ENCODE results near the gene LAPTM5.
"Not testable (repeated sequence)": the region's sequence is repeated elsewhere in the genome, so short reads cannot be mapped to it uniquely, and the experiment has no call there.

LAPTM5 gene

GRCh38 chr1:30694280-30695175, 63.0 kb downstream of the LAPTM5 start:
- DNase-seq (ENCODE audit: low read depth in 2 of 2) = no peak

GRCh38 chr1:30693822-30694221, 63.8 kb downstream of the LAPTM5 start:
- DNase-seq (ENCODE audit: low read depth in 2 of 2) = no peak

- DNase-seq (ENCODE audit: low read depth in 2 of 2) = no peak
Measured at GRCh38 chr1:30693366-30693765, 64.2 kb downstream of the LAPTM5 start.

GRCh38 chr1:30692948-30693301, 64.6 kb downstream of the LAPTM5 start:
- no peak for DNase-seq (ENCODE audit: low read depth in 2 of 2)

- no peak for DNase-seq (ENCODE audit: low read depth in 2 of 2)
Measured at GRCh38 chr1:30692201-30692947, 65.2 kb downstream of the LAPTM5 start.

DNA sequence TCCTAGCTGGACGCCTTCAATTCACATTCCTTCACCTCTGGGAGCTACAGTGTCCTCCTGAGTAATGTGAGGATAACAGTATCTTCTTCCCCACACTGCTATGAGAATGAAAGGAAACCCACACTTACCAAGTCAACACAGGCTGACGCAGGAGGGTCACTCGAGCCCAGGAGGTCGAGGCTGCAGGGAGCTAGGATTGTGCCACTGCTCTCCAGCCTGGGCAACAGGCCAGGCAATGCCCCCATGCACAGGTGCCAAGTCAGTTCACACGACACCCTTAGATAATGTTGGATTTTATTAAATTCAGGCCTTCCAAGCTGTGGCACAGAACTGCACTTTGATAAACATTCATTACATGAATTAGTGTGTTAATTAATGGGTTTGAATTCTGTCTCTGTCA, 66.1 kb downstream of the LAPTM5 start:
- DNase-seq (ENCODE audit: low read depth in 2 of 2) = no peak

GRCh38 chr1:30689901-30690645, 67.5 kb downstream of the LAPTM5 start:
- no peak for DNase-seq (ENCODE audit: low read depth in 2 of 2)

- DNase-seq (ENCODE audit: low read depth in 2 of 2) = no peak
Measured at GRCh38 chr1:30688920-30689794, 68.4 kb downstream of the LAPTM5 start.

DNA sequence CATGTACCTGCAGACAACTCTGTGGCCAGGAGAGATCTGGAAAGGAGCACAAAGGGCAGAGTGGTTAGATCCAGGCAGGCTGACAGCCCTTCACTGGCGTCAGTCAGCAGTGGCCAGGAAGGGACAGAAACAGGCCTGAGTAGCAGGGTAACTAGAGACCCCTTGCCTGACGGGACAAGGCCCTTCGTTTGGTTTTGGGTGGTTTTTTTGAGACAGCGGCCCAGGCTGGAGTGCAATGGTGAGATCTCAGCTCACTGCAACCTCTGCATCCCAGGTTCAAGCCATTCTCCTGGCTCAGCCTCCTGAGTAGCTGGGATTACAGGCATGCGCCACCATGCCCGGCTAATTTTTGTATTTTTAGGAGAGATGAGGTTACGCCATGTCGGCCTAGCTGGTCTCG, 69.1 kb downstream of the LAPTM5 start:
- not testable (repeated sequence) for DNase-seq (ENCODE audit: low read depth in 2 of 2)

- no peak for DNase-seq (ENCODE audit: low read depth in 2 of 2)
Measured at GRCh38 chr1:30687886-30688285, 69.7 kb downstream of the LAPTM5 start.

GRCh38 chr1:30686236-30686935, 71.2 kb downstream of the LAPTM5 start:
- DNase-seq (ENCODE audit: low read depth in 2 of 2) = no peak

DNA sequence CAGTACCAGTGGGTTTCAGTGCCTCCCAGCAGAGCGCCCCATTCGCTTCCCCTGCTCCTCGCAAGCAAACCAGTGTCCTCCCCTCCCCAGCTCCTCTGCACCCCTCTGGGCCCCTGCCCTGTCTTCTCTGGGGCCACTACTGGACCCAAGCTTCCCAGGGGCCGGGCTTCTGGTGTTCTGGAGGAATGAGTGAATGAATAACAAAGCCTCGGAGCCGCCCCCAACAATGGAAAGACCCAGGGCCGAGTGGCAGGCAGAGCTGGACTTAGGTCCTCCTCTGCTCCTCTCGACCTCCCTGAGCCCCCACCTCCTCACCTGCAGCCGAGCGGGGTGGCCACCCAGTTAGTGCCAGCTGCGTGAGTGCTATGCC, 71.8 kb downstream of the LAPTM5 start:
- no peak for DNase-seq (ENCODE audit: low read depth in 2 of 2)

GRCh38 chr1:30684881-30685795, 72.4 kb downstream of the LAPTM5 start:
- no peak for DNase-seq (ENCODE audit: low read depth in 2 of 2)

- DNase-seq (ENCODE audit: low read depth in 2 of 2) = no peak
Measured at GRCh38 chr1:30684259-30684658, 73.3 kb downstream of the LAPTM5 start.

DNA sequence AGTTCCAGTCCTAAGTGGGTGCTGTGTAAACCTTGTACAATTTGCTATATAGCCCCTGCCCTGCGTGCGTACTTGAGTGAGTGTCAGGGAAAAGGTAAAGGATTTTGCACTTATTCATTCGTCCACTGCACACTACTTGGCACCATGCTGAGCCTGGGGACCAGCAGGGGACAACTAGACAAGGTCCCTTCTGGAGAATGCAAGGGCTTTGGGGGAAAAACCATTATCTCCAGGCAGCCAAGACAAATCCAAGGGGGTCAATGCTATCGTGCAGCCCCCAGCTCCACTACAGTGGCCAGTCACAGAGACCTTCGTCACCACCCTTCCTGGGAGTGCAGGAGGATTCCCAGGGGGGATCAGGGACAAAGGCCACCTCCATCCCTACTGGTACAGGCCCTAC, 73.9 kb downstream of the LAPTM5 start:
- DNase-seq (ENCODE audit: low read depth in 2 of 2) = no peak
